H1 (cell line): ENCODE measurements around the gene ARL5A. TPM values are rescaled to one million over a fixed set of nuclear protein-coding genes. Genes with fewer than 3 reads are reported as not detected.

Experiments
- BRCA1 ChIP-seq: IDR thresholded peaks from 2 replicates; pipeline ENCODE4 v1.6.1; 2012; ENCODE audit warnings: low read depth, low read length, improper control_type of control experiment
- CBX5 ChIP-seq: fragments of 300-800, 300-1000 bp; sonication (generic); IDR thresholded peaks from 2 replicates; pipeline ENCODE4 v1.7.1; 2016; ENCODE audit warnings: antibody characterized with exemption, low read length, low read depth
- CHD2 ChIP-seq: IDR thresholded peaks from 2 replicates; pipeline ENCODE4 v1.6.1; 2012; ENCODE audit warnings: low read length, improper control_type of control experiment
- KDM1A ChIP-seq: fragments of 200-600, 300-600 bp; sonication (generic); IDR thresholded peaks from 2 replicates; pipeline ENCODE4 v1.7.1; 2016; ENCODE audit warnings: mild to moderate bottlenecking, low read length, borderline replicate concordance
- polyA plus RNA-seq, 7 experiments: library from polyadenylated mRNA; depleted of rRNA in 3 of 7; stranded (reverse) in 5 of 7; unstranded in 2 of 7; fragments of >200 nt in 5 of 7; fragments of 200-250 nt in 2 of 7; gene quantifications; 1 replicate in 5 of 7; 2 replicates in 1 of 7; 4 replicates in 1 of 7; pipeline versions ENCODE4 v1.2.1 to v1.2.3, GENCODE V29; 2011 to 2013; ENCODE audit warnings: missing spikeins in 2 of 7, mixed read lengths in 2 of 7
- total RNA-seq: library from RNA; stranded (reverse); fragmentation: NEBNext Ultra II Directional; extraction: Animal tissue kit (Norgen Biotek cat#: 25700); gene quantifications from 2 replicates; pipeline ENCODE4 v1.2.1, GENCODE V29; 2021
- TF ChIP-seq, protein P1 (sequence below): IDR thresholded peaks from 2 replicates; pipeline ENCODE4 v1.6.1; 2012; ENCODE audit warnings: inconsistent platforms

ARL5A gene
- total and polyA plus RNA-seq, 2 of the 8 experiments (the other 6 are each of a cell fraction or from before 2014, with no cell fraction given) = 12.6 to 86.3 TPM

DNA sequence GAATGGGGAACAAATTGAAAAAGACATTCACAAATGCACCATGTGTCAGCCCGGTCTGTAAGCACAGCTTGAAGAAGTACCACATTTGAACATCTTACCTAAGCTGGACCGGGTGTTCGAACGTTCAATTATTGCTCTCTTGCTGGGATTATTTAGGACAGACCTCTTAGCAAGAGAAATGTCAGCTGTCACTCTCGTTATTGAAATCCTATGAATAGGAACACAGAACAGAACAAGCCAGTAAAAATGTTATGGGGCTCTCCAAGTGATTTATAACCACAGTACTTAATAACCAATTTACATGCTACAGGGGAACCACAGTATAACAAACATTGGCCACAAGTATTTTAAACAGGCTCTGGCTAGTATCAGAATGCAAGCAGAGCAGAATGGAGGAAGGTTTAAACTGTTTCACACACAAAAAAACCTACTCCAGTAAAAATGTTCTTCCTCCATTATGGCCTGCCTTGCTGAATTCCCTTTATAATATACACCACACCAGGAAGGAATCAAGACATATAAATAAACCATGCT lies 32.5 kb upstream of the ARL5A start (continued):
- TF ChIP-seq, protein P1, sequence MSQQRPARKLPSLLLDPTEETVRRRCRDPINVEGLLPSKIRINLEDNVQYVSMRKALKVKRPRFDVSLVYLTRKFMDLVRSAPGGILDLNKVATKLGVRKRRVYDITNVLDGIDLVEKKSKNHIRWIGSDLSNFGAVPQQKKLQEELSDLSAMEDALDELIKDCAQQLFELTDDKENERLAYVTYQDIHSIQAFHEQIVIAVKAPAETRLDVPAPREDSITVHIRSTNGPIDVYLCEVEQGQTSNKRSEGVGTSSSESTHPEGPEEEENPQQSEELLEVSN = no peak
- TF ChIP-seq CBX5 (no peak), KDM1A (no peak), CHD2 (no peak), BRCA1 (no peak)
